SIG-M5 (cell line): ENCODE results near the gene ANO7.

Experiments used
- DNase-seq: peaks from one replicate; lab custom pipeline; 2025; lab: John Stamatoyannopoulos, UW

ANO7 gene

DNA sequence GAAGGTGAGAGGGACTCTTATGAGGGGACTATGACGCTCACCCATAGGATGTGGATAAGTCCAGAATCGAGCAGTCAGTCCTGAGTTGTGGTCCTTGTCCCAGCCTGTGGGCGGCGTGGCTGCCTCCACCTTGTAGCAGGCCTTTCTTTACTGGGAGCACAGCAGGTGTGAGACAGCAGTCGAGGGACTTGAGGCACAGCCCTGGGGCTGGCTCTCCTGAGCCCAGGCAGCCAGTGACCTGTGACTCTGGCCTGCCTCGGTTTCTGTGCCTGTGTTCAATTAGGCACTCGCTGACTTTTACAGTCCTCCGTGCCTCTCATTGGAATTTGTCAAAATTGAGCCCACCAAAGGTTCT is 30.0 kb upstream of the ANO7 start:
- DNase-seq = no peak

DNA sequence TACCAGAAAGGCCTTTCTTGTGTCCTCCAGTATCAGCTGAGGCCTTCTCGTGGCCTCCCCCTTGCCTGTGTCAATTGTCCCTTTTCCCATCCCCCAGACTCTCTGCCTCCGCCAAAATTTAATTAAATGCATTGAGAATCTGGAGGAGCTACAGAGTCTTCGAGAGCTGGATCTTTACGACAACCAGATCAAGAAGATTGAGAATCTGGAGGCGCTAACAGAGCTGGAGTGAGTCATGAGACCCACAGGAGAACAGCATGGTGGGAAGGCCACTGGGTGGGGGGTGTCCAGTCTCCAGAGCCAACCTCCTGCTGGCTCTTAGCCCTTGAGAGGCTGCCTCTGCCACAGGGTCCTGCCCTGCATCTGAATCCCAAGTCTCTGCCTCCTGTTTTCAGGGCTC is 29.4 kb upstream of the ANO7 start:
- no peak for DNase-seq

DNA sequence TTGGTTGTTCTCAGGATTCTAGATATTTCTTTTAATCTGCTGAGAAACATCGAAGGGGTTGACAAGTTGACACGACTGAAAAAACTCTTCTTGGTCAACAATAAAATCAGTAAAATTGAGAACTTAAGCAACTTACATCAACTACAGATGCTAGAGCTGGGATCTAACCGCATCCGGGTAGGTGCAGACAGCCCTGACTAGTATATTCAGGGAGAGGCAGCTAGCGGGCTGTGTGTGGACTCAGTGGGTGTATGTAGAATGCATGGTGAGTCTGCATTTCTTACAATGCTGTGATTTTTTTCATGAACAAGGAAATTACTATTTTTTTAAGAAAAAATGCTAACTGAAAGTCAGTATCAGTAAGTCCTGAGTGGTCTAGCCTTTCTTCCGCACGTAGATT is 28.2 kb upstream of the ANO7 start:
- DNase-seq = no peak

DNA sequence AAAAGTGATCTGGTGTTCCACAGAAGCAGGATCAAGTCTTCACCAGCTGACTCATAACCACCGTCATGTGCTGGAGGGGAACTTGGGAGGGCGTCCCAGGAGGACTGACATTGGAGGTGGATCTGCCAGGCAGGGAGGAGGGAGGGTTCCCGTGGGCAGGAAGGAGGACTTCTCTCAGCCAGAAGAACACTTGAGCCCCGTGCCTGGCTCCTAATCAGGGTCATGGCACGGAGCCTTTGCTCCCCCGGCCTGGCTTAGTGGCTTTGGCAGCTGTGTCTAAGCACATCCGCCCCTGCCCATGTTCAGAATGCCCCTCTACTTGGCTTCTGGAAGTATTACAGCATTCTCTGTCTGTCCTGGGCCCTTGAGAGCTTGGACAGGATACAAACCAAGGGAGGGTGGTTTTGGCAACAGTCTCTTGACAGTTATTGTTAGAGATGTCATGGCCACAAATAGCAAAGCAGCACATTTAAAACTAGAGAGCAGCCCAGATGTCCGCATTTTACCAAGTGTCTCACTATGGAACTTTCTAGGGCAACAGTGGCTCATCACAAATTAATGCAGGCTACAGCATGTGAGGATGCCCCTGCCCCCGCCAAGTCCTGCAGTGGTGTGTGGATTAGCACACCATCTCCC is 26.7 kb upstream of the ANO7 start:
- DNase-seq = no peak

DNA sequence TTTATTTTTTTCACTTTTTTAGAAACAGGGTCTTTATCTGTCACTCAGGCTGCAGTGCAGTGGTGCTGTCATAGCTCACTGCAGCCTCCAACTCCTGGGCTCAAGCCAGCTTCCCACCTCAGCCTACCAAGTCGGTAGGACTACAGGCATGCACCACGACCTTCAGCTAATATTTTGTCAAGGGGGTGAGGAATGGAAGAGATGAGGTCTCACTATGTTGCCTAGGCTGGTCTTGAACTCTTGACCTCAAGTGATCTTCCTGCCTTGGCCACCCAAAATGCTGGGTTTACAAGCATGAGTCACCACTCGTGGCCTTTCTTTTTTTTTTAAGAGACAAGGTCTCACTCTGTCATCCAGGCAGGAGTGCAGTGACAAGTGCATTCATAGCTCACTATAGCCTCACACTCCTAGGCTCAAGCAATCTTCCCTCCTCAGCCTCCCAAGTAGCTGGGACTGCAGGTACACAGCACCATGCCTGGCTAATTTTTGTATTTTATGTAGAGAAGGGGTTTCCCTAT is 24.8 kb upstream of the ANO7 start:
- no peak for DNase-seq

DNA sequence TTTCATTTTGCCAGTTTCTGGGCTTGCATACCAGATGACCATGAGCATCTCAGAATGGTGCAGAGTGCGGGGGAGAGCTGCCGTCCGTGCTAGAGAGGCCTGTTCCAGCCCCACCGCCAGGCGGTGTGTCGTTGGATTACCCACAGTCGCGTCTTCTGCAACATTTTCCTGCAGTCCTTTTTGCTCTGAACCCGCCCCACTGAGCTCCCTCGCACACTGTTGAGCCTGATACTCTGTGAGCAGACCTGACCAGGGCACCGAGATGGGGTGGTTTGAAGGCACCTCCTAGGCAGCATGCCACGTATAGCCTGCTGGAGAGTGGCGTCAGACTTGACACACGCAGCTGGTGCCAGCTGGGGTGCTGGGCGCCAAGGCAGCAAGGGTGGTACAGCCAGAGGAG is 20.1 kb upstream of the ANO7 start:
- no peak for DNase-seq

DNA sequence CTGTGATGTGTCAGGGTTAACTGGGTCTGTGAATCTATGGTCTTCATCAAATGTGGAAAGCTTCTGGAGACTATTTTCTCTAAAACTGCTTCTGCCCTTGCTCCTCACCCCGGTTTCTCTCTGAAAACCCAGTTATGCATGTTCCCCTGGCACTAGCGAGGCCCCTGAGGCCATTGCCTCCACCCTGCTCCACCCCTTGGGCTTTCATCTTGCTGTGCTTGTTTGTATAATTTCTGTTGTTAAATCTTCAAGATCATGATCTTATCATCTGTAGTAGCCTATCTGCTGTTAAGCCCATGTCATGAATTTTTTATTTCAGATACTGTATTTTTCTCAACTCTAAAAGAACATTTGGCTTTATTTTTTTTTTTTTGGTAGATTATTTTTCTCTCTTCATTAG is 14.9 kb upstream of the ANO7 start:
- DNase-seq = no peak

DNA sequence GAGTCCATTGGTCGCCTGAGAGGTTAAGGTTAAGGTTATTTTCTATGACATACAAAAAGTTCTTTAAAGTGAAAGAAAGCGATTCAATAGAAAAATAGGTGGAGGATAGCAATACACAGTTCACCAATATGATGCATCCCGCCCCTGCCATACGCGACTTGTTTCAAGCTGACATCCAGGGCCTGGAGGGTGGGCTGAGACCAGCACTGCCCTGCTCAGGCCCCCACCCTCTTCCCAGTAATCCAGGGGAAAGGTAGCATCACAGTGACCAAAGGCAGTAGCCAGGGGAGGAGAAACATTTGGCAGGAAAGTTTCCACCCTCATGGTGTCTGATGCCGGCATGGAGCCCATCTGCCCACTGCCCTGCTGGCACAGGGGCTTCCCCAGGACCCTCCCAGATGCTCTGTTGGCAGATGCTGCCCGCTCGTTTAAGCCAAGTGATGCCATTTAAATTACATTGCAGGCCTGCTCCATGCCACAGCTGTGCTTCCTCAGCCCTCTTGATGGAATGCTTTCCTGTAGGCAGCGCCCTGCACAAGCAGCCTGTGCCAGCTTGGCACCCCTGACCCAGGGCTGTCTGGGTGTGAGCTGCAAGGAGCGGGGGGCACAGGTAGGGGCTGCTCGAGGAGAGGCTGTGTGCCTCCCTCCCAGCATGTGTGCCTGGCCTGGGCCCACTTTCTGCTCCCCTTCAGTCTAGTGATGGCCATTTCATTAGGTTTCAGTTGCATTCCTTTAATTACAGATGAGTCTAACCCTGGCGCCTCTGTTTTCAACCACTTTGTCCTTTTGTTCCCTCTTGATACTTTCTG is 10.7 kb upstream of the ANO7 start:
- DNase-seq = no peak

DNA sequence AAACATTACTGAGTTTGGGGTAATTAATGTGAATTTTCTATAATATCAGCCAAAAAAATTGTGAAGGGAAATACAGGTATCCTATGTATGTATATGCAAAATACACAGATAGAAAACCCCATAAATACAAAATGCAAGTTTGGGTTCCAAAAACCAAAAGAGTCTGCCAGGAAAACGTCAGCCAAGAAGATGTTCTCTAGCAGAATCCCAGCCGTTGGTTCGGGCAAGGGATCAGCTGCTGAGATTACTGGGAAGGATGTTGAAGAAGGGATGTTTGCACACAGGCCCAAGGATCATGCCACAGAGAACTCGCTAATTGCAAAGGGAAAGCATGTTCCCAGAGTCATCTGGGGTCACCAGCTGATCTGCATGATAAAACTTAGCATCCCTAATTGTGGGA is 9.5 kb upstream of the ANO7 start:
- DNase-seq = no peak

DNA sequence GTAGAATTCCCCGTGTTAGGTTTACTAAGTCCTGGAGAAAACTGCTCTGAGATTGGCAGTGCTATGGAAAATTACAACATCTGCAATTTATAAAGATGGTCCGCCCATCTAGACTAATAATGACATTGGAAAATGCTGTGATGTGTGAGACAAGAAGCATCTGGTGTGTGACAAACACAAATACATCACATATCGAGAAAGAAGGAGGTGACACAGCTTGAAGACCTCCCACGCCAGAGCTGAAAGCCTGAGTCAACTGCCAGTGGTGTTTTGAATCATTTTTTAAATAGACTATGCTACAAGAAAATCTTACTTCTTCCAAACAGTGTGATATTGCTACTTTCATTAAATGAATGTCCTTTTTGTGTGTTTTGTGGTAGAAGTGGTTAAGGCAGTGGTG is 8.6 kb upstream of the ANO7 start:
- no peak for DNase-seq

DNA sequence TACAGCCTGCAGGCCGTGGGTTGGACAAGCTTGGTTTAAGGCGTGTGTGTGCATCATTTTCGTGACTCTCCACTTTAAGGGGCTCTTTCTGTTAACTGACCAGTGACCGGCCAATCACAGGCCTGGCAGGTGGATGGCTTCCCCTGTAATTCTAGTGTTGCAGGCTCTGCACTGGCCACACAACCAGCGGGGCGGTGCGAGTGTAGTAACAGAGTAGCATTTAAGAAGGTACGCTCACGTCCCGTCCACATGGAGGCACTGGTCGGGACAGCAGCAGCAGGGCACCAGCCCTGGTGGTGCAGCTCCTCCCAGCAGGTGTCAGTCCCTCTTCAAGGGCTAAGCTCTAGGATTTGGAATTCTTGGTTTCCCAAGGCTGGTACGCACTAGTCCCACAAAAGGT is 8.0 kb upstream of the ANO7 start:
- no peak for DNase-seq

DNA sequence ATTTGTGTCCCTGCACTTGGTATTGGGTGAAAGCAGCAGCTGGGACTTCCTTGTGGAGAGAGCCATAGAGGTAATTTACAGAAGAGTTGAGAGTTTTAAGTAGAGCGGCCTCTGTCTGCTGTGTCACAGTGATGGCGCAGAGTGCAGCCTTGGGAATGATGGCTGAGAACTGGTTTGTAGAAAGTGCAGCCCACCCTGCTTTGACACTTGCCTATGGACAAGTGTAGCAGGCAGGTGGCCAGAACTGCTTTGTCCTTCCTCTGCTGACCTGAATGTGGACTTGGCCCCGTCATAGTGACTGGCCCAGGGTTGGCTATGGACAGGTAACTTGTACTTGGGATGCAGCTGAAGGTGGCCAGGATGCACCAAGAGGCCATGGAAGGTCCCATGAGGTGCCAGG is 6.4 kb upstream of the ANO7 start:
- DNase-seq = no peak

DNA sequence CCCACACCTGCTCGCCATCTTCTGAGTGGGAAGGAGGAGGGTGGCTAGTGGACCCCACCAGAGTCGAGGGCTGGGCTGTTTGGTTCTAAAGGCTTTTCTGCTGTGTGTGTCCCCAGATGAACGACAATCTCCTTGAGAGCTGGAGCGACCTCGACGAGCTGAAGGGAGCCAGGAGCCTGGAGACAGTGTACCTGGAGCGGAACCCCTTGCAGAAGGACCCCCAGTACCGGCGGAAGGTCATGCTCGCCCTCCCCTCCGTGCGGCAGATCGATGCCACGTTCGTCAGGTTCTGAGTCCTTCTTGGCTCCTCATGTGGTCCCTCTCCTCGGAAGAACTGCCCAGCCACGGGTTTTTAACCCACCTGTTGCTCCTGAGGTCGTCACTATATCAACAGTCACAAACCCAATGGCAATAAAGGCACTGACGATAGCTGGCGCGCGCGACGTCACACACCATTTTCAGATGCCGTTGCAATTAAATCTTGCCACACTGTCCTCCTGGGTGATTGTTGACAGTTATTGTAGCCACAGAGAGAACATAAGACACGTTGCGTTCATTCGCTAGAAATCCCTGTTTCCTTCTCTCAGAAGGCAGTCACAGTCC is 5.8 kb upstream of the ANO7 start:
- no peak for DNase-seq

DNA sequence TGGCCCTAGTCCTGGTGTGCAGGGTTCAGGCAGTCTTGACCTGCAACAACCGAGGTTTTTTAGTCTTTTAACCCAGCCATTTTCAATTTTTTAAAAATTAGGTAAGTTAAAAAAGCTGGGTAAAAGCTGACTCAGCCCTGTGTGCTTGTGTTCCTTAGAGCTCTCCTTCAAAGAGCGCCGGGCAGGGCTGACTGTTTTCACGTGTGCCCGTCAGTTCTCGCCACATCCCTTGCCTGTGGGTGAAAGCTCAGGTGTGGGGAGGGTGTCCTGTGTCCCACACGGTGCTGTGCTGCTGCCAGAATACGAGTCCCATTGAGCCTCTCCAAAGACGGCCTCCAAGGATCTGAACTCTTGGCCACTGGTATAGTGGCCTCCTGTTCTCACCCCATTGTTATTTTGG is 5.3 kb upstream of the ANO7 start:
- DNase-seq = no peak

DNA sequence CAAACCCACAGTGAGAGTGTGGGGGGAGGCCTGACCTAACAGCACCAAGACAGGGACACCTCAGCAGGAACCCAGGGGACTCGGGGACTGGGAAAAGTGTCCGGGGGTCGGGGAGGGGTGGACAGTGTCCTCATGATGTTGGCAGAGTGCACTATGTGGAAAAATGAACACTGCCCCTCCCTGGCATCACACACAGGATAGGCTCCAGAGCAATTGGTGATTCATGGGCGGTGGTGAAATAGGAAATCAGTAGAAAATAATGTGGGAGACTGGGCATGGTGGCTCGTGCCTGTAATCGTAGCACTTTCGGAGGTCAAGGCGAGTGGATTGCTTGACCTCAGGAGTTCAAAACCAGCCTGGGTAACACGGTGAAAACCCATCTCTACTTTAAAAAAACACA is 3.6 kb upstream of the ANO7 start:
- DNase-seq = no peak

DNA sequence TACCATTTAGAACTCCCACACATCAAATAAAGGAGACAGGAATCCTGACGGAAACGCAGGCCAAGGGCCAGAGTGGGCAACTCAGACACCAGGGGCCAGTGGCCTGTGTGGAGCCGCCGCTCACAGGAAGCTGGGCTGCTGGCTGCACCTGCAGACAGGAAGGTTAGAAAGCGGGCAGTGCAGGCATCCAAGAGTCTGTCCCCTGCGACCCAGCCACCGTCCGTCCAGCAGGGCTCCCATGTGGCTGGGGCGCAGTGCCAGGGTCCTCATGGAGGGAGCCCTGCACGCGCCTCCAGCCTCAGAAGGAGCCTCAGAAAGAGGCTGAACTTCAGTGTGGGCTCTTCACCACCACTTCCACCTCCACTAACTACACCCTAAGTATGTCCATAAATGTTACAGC is 2.5 kb upstream of the ANO7 start:
- no peak for DNase-seq

DNA sequence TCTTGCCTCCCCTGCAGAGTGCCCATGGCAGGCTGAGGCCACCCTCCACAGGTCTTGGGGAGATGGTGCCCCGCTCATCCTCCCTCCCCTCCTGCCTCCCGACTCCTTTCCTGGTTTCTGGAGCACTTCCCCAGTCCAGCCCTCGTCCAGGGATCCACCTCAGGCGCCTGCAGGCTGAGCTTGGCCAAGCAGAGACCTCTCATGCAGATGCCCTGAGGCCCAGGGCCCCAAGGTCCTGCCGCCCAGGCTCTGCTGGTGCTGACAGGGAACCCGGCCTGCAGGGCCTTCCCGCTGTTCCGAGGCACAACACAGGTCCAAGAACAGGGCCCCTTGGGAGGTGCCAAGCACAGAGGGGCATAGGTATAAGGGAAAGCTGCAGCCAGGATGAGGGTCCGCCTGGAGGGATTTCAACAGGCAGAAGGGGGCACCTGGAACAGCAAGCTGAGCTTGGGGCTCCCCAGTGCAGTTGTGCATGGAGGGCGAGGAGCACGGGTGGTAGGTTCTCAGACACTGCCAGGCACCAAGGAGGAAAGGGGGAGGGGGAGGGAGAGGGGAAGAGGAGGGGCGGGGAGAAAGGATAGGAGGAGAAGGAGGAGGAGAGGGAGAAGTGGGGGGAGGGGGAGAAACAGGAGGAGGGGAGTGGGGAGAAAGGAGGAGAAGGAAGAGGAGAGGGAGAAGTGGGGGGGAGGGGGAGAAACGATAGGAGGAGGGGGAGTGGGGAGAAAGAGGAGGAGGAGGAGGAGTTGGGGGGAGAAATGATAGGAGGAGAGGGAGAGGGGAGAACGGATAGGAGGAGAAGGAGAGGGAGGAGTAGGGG is 1.2 kb upstream of the ANO7 start:
- no peak for DNase-seq

DNA sequence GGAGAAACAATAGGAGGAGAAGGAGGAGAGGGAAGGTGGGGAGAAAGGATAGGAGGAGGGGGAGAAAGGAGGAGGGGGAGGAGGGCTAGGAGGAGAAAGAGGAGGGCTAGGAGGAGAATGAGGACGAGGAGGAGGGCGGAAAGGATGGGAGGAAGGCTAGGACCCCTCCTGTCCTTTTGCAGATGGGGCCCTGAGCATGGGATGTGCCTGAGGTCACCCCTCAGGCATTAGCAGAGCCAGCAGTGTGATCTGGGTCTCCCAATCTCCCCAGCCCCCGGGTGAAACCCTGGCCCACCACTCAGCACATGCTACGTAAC is 601 bp upstream of the ANO7 start:
- DNase-seq = no peak

DNA sequence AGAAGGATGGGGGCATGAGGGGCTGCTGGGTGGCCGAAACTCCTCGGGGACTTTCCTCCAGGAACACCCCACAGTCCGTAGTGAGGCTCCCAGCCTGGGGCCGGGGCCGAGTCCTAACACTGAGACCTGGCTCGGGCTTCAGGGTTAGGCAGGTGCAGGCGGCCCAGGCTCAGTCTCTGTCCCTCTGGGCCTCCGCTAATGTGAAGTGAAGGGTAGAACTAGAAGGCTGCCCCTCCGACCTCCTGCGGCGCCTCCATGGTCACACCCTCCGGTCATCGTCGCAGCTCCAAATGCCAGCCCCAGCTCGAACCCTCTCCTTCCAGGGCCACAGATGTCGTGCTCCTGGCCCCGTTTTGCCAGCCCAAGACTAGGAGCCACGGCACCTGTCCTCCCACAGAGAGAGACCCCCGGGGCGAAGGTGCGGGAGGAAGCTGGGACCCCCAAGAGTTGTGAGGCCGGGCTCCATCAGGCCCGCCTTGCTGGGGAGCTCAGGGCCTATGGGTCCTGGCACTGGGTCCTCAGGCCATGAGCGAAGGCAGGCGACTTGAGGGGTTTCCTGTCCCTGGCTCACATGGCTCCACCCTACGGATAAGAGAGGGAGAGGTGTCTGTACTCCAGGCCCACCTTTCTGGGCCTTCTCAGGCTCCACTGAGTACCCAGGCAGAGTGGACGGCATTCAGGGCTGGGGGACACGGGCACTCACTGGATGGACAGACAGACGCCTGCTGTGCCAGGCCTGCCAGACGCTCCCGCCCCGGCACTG is 797 bp downstream of the ANO7 start:
- DNase-seq = no peak

DNA sequence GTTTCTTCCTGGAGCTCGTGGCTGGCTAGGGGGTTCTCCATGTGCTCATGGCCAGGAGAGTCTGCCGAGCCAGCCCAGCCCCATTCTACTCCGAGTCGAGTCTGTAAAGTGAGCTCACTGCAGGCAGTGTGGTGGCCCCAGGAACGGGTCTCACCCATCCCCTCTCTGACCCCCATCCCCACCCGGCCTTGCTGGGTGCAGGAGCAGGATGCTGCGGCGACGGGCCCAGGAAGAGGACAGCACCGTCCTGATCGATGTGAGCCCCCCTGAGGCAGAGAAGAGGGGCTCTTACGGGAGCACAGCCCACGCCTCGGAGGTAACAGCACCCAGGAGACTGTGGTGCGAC is 1.4 kb downstream of the ANO7 start:
- no peak for DNase-seq

DNA sequence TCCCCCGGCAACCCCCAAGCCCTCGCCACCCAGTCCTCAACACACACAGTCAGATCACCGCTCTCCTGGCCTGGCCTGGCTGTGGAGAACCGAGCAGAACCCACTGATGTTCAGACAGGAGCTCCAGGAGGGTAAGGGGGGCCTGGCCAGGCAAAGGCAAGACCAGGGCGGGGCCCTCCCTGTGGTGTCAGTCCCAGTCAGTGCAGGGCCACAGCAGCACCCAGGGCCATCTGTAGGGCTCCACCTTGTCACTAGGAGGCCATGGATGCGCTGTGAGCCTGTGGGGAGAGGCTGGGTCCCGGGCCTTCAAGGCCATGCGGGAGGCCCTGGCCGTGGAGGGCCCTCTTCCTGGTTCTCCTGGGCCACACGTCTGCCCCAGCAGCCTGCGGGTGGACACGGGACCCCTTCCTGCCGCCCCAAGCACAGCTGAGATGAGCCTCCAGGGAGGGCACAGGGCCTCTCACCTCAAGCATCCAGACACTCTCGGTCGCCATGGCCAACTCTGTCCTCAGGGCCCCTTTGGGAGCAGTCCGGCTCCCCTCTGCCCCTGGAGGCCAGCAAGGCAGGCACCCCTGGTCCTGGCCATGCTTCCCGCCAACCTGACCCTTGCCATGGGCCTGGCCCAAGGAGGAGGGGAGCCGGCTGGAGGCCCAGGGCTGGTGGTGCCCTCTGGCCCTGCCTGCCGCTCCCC is 2.0 kb downstream of the ANO7 start:
- no peak for DNase-seq

DNA sequence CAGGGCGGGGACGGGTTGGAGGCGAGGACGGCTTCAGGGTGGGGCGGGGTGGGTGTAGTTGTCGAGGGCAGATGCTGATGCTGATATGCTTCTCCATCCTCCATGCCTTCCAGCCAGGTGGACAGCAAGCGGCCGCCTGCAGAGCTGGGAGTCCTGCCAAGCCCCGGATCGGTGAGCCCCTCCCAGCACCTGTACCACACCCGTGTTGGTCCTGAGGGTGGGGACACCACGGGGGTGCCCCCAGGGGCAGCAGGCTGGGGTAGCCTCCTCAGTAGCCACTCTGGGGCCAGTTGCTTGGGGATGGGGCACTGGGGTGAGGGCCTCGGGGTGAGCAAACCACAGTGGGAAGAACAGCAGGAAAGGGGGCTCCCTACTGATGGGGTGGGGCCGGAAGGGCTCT is 2.6 kb downstream of the ANO7 start:
- no peak for DNase-seq
